PC-3 (cell line): ENCODE results near the gene BHLHA15.

ENCODE experiments used
- CTCF ChIP-seq: fragments of 300-600 bp; sonication (generic); conservative IDR thresholded peaks from 2 replicates; pipeline ENCODE4 v1.5.1; 2017; ENCODE audit warnings: antibody characterized with exemption, low read depth, mild to moderate bottlenecking, low read length
- EZH2 ChIP-seq: fragments of 300-600 bp; sonication (generic); IDR thresholded peaks from one replicate; pipeline ENCODE4 v1.6.1; 2017; ENCODE audit warnings: antibody characterized with exemption, mild to moderate bottlenecking, low read length; ENCODE audit not compliant: unreplicated experiment
- EZH2phosphoT487 ChIP-seq: fragments of 300-600 bp; sonication (generic); IDR thresholded peaks from 2 replicates; pipeline ENCODE4 v1.6.1; 2018; ENCODE audit warnings: mild to moderate bottlenecking, antibody characterized with exemption, low read length, borderline replicate concordance

- TF ChIP-seq CTCF = no peak
- no peak for TF ChIP-seq EZH2
- no peak for TF ChIP-seq EZH2phosphoT487
These were observed 24.1 kb upstream of the BHLHA15 start for GRCh38 chr7:98187138-98187502.
